Measurements from ENCODE around the gene CALN1.
"Not testable (repeated sequence)": the region's sequence is repeated elsewhere in the genome, so short reads cannot be mapped to it uniquely, and the experiment has no call there.

CALN1 gene

GRCh38 chr7:72213081-72213480, 199.1 kb downstream of the CALN1 start:
- 80% methylated on average over 7 of the region's 7 CpGs for WGBS
- H3K4me3 ChIP-seq (ENCODE audit: insufficient read depth in 1 of 2, low read depth in 1 of 2, low read length in 2 of 2), result no peak overlapping the region

GRCh38 chr7:72211175-72211574, 201.0 kb downstream of the CALN1 start:
- Histone ChIP-seq H2BK15ac (ENCODE audit: low read depth, poor library complexity, severe bottlenecking) (no peak overlapping the region), H2BK120ac (ENCODE audit: low read depth, low read length) (no peak overlapping the region), H2AK5ac (ENCODE audit: low read length, severe bottlenecking) (no peak overlapping the region), H3K4ac (ENCODE audit: low read depth in 1 of 2, low read length in 2 of 2) (no peak overlapping the region), H2AFZ (ENCODE audit: low read depth, low read length) (no peak overlapping the region), H3K4me2 (ENCODE audit: low read length, poor library complexity, severe bottlenecking) (no peak overlapping the region), H3K27me3 (ENCODE audit: control insufficient read depth in 1 of 2, insufficient read depth in 1 of 2, low read length in 2 of 2) (no peaks in the 10 kb centered on the region), H2BK12ac (ENCODE audit: low read length in 2 of 2) (no peak overlapping the region), H3K23ac (ENCODE audit: low read length in 2 of 2) (no peak overlapping the region), H3K4me1 (ENCODE audit: control insufficient read depth, insufficient read depth, low read depth, low read length) (no peaks in the 10 kb centered on the region), H4K91ac (ENCODE audit: low read length) (no peak overlapping the region), H3K14ac (ENCODE audit: low read length in 2 of 2) (no peak overlapping the region), H3K36me3 (ENCODE audit: control insufficient read depth in 1 of 2, insufficient read depth in 2 of 2, low read depth in 1 of 2, low read length in 2 of 2) (no peaks in the 10 kb centered on the region), H4K8ac (ENCODE audit: low read length) (no peak overlapping the region), H3K4me3 (ENCODE audit: insufficient read depth in 1 of 2, low read depth in 1 of 2, low read length in 2 of 2) (no peak overlapping the region), H3K27ac (ENCODE audit: low read length, poor library complexity, severe bottlenecking) (no peak overlapping the region), H3K79me1 (replicated peaks; ENCODE audit: low read length, poor library complexity, severe bottlenecking) (no peaks in the 10 kb centered on the region), H3K18ac (ENCODE audit: low read depth in 1 of 2, low read length in 2 of 2) (no peak overlapping the region), H2BK5ac (ENCODE audit: low read depth, low read length, poor library complexity, severe bottlenecking) (no peak overlapping the region), H3K9me3 (ENCODE audit: control insufficient read depth, low read length) (no peaks in the 10 kb centered on the region), H3K9ac (ENCODE audit: low read length) (no peak overlapping the region)
- WGBS, result 80% methylated on average over 3 of the region's 3 CpGs
- no peak for DNase-seq

More at GRCh38 chr7:72213081-72213480, 199.1 kb downstream of the CALN1 start:
- H3K27me3 ChIP-seq (ENCODE audit: control insufficient read depth in 1 of 2, insufficient read depth in 1 of 2, low read length in 2 of 2), result no peaks in the 10 kb centered on the region
- no peak overlapping the region for H3K4me2 ChIP-seq (ENCODE audit: low read length, poor library complexity, severe bottlenecking)
- no peak overlapping the region for H4K8ac ChIP-seq (ENCODE audit: low read length)
- no peak overlapping the region for H4K91ac ChIP-seq (ENCODE audit: low read length)
- H3K4ac ChIP-seq (ENCODE audit: low read depth in 1 of 2, low read length in 2 of 2), result no peak overlapping the region
- H2BK12ac ChIP-seq (ENCODE audit: low read length in 2 of 2), result no peak overlapping the region
- H2AFZ ChIP-seq (ENCODE audit: low read depth, low read length), result no peak overlapping the region
- H3K27ac ChIP-seq (ENCODE audit: low read length, poor library complexity, severe bottlenecking), result no peak overlapping the region
- H3K36me3 ChIP-seq (ENCODE audit: control insufficient read depth in 1 of 2, insufficient read depth in 2 of 2, low read depth in 1 of 2, low read length in 2 of 2), result no peaks in the 10 kb centered on the region
- no peak overlapping the region for H2BK15ac ChIP-seq (ENCODE audit: low read depth, poor library complexity, severe bottlenecking)
- no peaks in the 10 kb centered on the region for H3K4me1 ChIP-seq (ENCODE audit: control insufficient read depth, insufficient read depth, low read depth, low read length)
- H3K9me3 ChIP-seq (ENCODE audit: control insufficient read depth, low read length), result no peaks in the 10 kb centered on the region
- H2BK120ac ChIP-seq (ENCODE audit: low read depth, low read length), result no peak overlapping the region
- no peaks in the 10 kb centered on the region for H3K79me1 ChIP-seq (replicated peaks; ENCODE audit: low read length, poor library complexity, severe bottlenecking)
- H3K18ac ChIP-seq (ENCODE audit: low read depth in 1 of 2, low read length in 2 of 2), result no peak overlapping the region
- H2BK5ac ChIP-seq (ENCODE audit: low read depth, low read length, poor library complexity, severe bottlenecking), result no peak overlapping the region
- H3K23ac ChIP-seq (ENCODE audit: low read length in 2 of 2), result no peak overlapping the region
- H3K14ac ChIP-seq (ENCODE audit: low read length in 2 of 2), result no peak overlapping the region
- DNase-seq, result no peak
- H3K9ac ChIP-seq (ENCODE audit: low read length), result no peak overlapping the region
- no peak overlapping the region for H2AK5ac ChIP-seq (ENCODE audit: low read length, severe bottlenecking)

- H3K14ac ChIP-seq (ENCODE audit: low read length in 2 of 2); H2AK5ac ChIP-seq (ENCODE audit: low read length, severe bottlenecking); H2BK12ac ChIP-seq (ENCODE audit: low read length in 2 of 2); H2BK15ac ChIP-seq (ENCODE audit: low read depth, poor library complexity, severe bottlenecking); H3K36me3 ChIP-seq (ENCODE audit: control insufficient read depth in 1 of 2, insufficient read depth in 2 of 2, low read depth in 1 of 2, low read length in 2 of 2); H3K4me1 ChIP-seq (ENCODE audit: control insufficient read depth, insufficient read depth, low read depth, low read length); H2BK120ac ChIP-seq (ENCODE audit: low read depth, low read length); H4K91ac ChIP-seq (ENCODE audit: low read length); H4K8ac ChIP-seq (ENCODE audit: low read length); H3K79me1 ChIP-seq (replicated peaks; ENCODE audit: low read length, poor library complexity, severe bottlenecking); H3K27me3 ChIP-seq (ENCODE audit: control insufficient read depth in 1 of 2, insufficient read depth in 1 of 2, low read length in 2 of 2); H2AFZ ChIP-seq (ENCODE audit: low read depth, low read length); DNase-seq; H3K27ac ChIP-seq (ENCODE audit: low read length, poor library complexity, severe bottlenecking); H3K9ac ChIP-seq (ENCODE audit: low read length); H3K4ac ChIP-seq (ENCODE audit: low read depth in 1 of 2, low read length in 2 of 2); H2BK5ac ChIP-seq (ENCODE audit: low read depth, low read length, poor library complexity, severe bottlenecking); H3K4me3 ChIP-seq (ENCODE audit: insufficient read depth in 1 of 2, low read depth in 1 of 2, low read length in 2 of 2); H3K23ac ChIP-seq (ENCODE audit: low read length in 2 of 2); H3K4me2 ChIP-seq (ENCODE audit: low read length, poor library complexity, severe bottlenecking); H3K9me3 ChIP-seq (ENCODE audit: control insufficient read depth, low read length); H3K18ac ChIP-seq (ENCODE audit: low read depth in 1 of 2, low read length in 2 of 2): not testable (repeated sequence)
Measured at GRCh38 chr7:72209006-72209405, 203.1 kb downstream of the CALN1 start.

GRCh38 chr7:72196176-72196575, 216.0 kb downstream of the CALN1 start:
- no peak overlapping the region for H4K91ac ChIP-seq (ENCODE audit: low read length)
- DNase-seq, result no peak
- no peak overlapping the region for H2BK120ac ChIP-seq (ENCODE audit: low read depth, low read length)
- H3K27me3 ChIP-seq (ENCODE audit: control insufficient read depth in 1 of 2, insufficient read depth in 1 of 2, low read length in 2 of 2), result no peaks in the 10 kb centered on the region
- 81% methylated on average over 9 of the region's 9 CpGs for WGBS
- H3K79me1 ChIP-seq (replicated peaks; ENCODE audit: low read length, poor library complexity, severe bottlenecking), result no peaks in the 10 kb centered on the region
- no peak overlapping the region for H3K27ac ChIP-seq (ENCODE audit: low read length, poor library complexity, severe bottlenecking)
- H3K4me3 ChIP-seq (ENCODE audit: insufficient read depth in 1 of 2, low read depth in 1 of 2, low read length in 2 of 2), result no peak overlapping the region
- no peaks in the 10 kb centered on the region for H3K9me3 ChIP-seq (ENCODE audit: control insufficient read depth, low read length)
- H3K4me2 ChIP-seq (ENCODE audit: low read length, poor library complexity, severe bottlenecking), result no peak overlapping the region
- H2BK12ac ChIP-seq (ENCODE audit: low read length in 2 of 2), result no peak overlapping the region
- no peaks in the 10 kb centered on the region for H3K36me3 ChIP-seq (ENCODE audit: control insufficient read depth in 1 of 2, insufficient read depth in 2 of 2, low read depth in 1 of 2, low read length in 2 of 2)
- H3K18ac ChIP-seq (ENCODE audit: low read depth in 1 of 2, low read length in 2 of 2), result no peak overlapping the region
- no peak overlapping the region for H3K4ac ChIP-seq (ENCODE audit: low read depth in 1 of 2, low read length in 2 of 2)
- no peak overlapping the region for H2BK5ac ChIP-seq (ENCODE audit: low read depth, low read length, poor library complexity, severe bottlenecking)
- H2AK5ac ChIP-seq (ENCODE audit: low read length, severe bottlenecking), result no peak overlapping the region
- H3K14ac ChIP-seq (ENCODE audit: low read length in 2 of 2), result no peak overlapping the region
- H3K4me1 ChIP-seq (ENCODE audit: control insufficient read depth, insufficient read depth, low read depth, low read length), result no peaks in the 10 kb centered on the region
- H2BK15ac ChIP-seq (ENCODE audit: low read depth, poor library complexity, severe bottlenecking), result no peak overlapping the region
- H2AFZ ChIP-seq (ENCODE audit: low read depth, low read length), result no peak overlapping the region
- H3K23ac ChIP-seq (ENCODE audit: low read length in 2 of 2), result no peak overlapping the region
- H3K9ac ChIP-seq (ENCODE audit: low read length), result no peak overlapping the region
- H4K8ac ChIP-seq (ENCODE audit: low read length), result no peak overlapping the region
